Endodermal cell (in vitro differentiated cells): Measurements from ENCODE around the gene LSM6. TPM values are rescaled to one million over a fixed set of nuclear protein-coding genes. Genes with fewer than 3 reads are reported as not detected.

ENCODE experiments used
- DNase-seq: peaks from one replicate; pipeline ENCODE4 v3.0.0-alpha.2; 2017
- H3K27ac ChIP-seq: 2 replicates; pipeline ENCODE4 v1.5.1; 2013; ENCODE audit warnings: mild to moderate bottlenecking, low read depth, low read length, moderate library complexity
- H3K27me3 ChIP-seq: 2 replicates; pipeline ENCODE4 v1.6.1; 2013; ENCODE audit warnings: mild to moderate bottlenecking, low read length, moderate library complexity; ENCODE audit not compliant: insufficient read depth, control insufficient read depth, poor library complexity, severe bottlenecking
- H3K36me3 ChIP-seq: 2 replicates; pipeline ENCODE4 v1.7.0; 2013; ENCODE audit warnings: mild to moderate bottlenecking, low read length, moderate library complexity; ENCODE audit not compliant: control insufficient read depth, insufficient read depth
- H3K4me1 ChIP-seq: one replicate; pipeline ENCODE4 v1.7.0; 2013; ENCODE audit warnings: low read length; ENCODE audit not compliant: control insufficient read depth, insufficient read depth
- H3K4me3 ChIP-seq: 2 replicates; pipeline ENCODE4 v1.5.1; 2013; ENCODE audit warnings: mild to moderate bottlenecking, low read length, moderate library complexity
- H3K9ac ChIP-seq: 2 replicates; pipeline ENCODE4 v1.6.1; 2013; ENCODE audit warnings: mild to moderate bottlenecking, low read length, moderate library complexity; ENCODE audit not compliant: poor library complexity, severe bottlenecking; ENCODE audit errors: extremely low read depth
- H3K9me3 ChIP-seq: 2 replicates; pipeline ENCODE4 v1.6.1; 2013; ENCODE audit warnings: mild to moderate bottlenecking, low read length, moderate library complexity; ENCODE audit not compliant: control insufficient read depth
- H3K27ac Mint-ChIP-seq: 2 replicates; pipeline ENCODE4 v1.8.0; 2020; ENCODE audit warnings: mixed read lengths
- H3K27me3 Mint-ChIP-seq: 2 replicates; pipeline ENCODE4 v1.8.0; 2021; ENCODE audit warnings: mild to moderate bottlenecking, mixed read lengths; ENCODE audit not compliant: insufficient read depth
- H3K36me3 Mint-ChIP-seq: 2 replicates; pipeline ENCODE4 v1.8.0; 2020; ENCODE audit warnings: low read depth, mixed read lengths
- H3K4me1 Mint-ChIP-seq: 2 replicates; pipeline ENCODE4 v1.8.0; 2020; ENCODE audit warnings: mixed read lengths
- H3K4me3 Mint-ChIP-seq: 2 replicates; pipeline ENCODE4 v1.8.0; 2020; ENCODE audit warnings: mild to moderate bottlenecking, moderate library complexity, mixed read lengths
- H3K9me3 Mint-ChIP-seq: 2 replicates; pipeline ENCODE4 v1.8.0; 2020; ENCODE audit warnings: mild to moderate bottlenecking, mixed read lengths
- WGBS, 2 experiments: methylation state at CpG; one replicate each; pipeline versions ENCODE4 v1.1.5 to v1.1.7; 2013; ENCODE audit warnings: missing lambda C conversion rate in 2 of 2, mixed read lengths in 1 of 2; ENCODE audit not compliant: insufficient coverage in 1 of 2, insufficient read length in 1 of 2; 5-methylcytosine and 5-hydroxymethylcytosine counted together
- total RNA-seq, 2 donors: library from RNA; stranded (reverse); fragmentation: NEBNext Ultra II Directional in 1 of 2; extraction: Animal tissue kit (Norgen Biotek cat#: 25700) in 1 of 2; gene quantifications; 2 replicates in 1 of 2; 3 replicates in 1 of 2; pipeline ENCODE4 v1.2.1, GENCODE V29; 2021
- TF ChIP-seq, protein P1 (sequence below): fragments of 200-600 bp; sonication (generic); conservative IDR thresholded peaks from 2 replicates; pipeline ENCODE4 v1.5.0; 2021; ENCODE audit warnings: antibody characterized with exemption, mild to moderate bottlenecking

The LSM6 gene
- total RNA-seq, 2 donors from 2014 or later, result 59.6 to 83.8 TPM

- no peak overlapping the region for H3K4me3 Mint-ChIP-seq
- TF ChIP-seq, protein P1, sequence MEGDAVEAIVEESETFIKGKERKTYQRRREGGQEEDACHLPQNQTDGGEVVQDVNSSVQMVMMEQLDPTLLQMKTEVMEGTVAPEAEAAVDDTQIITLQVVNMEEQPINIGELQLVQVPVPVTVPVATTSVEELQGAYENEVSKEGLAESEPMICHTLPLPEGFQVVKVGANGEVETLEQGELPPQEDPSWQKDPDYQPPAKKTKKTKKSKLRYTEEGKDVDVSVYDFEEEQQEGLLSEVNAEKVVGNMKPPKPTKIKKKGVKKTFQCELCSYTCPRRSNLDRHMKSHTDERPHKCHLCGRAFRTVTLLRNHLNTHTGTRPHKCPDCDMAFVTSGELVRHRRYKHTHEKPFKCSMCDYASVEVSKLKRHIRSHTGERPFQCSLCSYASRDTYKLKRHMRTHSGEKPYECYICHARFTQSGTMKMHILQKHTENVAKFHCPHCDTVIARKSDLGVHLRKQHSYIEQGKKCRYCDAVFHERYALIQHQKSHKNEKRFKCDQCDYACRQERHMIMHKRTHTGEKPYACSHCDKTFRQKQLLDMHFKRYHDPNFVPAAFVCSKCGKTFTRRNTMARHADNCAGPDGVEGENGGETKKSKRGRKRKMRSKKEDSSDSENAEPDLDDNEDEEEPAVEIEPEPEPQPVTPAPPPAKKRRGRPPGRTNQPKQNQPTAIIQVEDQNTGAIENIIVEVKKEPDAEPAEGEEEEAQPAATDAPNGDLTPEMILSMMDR, result no peak
- no peaks in the 10 kb centered on the region for H3K27me3 ChIP-seq
- no peak overlapping the region for H3K9ac ChIP-seq
- 88 to 95% methylated on average over 1 to 2 of the region's 2 CpGs for WGBS, 2 experiments
- H3K4me3 ChIP-seq, result no peak overlapping the region
- H3K27me3 Mint-ChIP-seq, result peaks cover 2% of the 10 kb centered on the region
- H3K9me3 ChIP-seq, result no peaks in the 10 kb centered on the region
- H3K27ac Mint-ChIP-seq, result no peak overlapping the region
- no peak overlapping the region for H3K27ac ChIP-seq
- no peaks in the 10 kb centered on the region for H3K36me3 ChIP-seq
- H3K4me1 Mint-ChIP-seq, result no peaks in the 10 kb centered on the region
- no peaks in the 10 kb centered on the region for H3K9me3 Mint-ChIP-seq
- no peaks in the 10 kb centered on the region for H3K36me3 Mint-ChIP-seq
- H3K4me1 ChIP-seq, result peaks cover 3% of the 10 kb centered on the region
- DNase-seq, result no peak
Observed at GRCh38 chr4:146135941-146136340, 39.6 kb upstream of the LSM6 start.

DNA sequence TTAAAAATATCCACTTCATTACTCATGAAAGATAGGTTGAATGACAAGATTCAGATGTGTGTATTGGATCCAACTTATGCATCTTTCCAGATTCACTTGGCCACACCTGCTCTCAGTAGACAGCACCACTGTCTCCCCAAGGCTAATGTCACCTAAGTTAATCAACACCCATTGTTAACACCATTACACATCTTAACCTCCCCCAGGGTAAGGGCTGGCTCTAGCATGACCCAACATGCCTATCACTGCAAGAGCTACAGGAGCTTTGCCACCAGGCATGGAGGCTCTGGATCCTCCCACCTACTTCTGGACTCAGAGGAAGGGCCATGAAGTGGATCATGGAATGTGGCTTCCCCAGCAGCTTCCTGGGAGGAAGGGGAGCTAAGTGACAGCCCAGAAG is 32.8 kb upstream of the LSM6 start:
- Mint-ChIP-seq H3K27me3 (peaks cover 5% of the 10 kb centered on the region), H3K27ac (peak overlapping the region; percentile 64), H3K9me3 (no peaks in the 10 kb centered on the region), H3K36me3 (no peaks in the 10 kb centered on the region), H3K4me1 (peaks cover 17% of the 10 kb centered on the region), H3K4me3 (no peak overlapping the region)
- peaks cover 5% of the 10 kb centered on the region for H3K27me3 ChIP-seq
- peaks cover 12% of the 10 kb centered on the region for H3K4me1 ChIP-seq
- no peak overlapping the region for H3K27ac ChIP-seq
- H3K4me3 ChIP-seq, result no peak overlapping the region
- TF ChIP-seq, protein P1, result no peak
- H3K36me3 ChIP-seq, result no peaks in the 10 kb centered on the region
- H3K9me3 ChIP-seq, result no peaks in the 10 kb centered on the region
- H3K9ac ChIP-seq, result no peak overlapping the region
- peak; percentile 64 for DNase-seq

GRCh38 chr4:146143888-146144287 is 31.6 kb upstream of the LSM6 start:
- H3K27me3 Mint-ChIP-seq, result peaks cover 5% of the 10 kb centered on the region
- H3K4me3 Mint-ChIP-seq, result no peak overlapping the region
- TF ChIP-seq, protein P1, result no peak
- Histone ChIP-seq H3K36me3 (no peaks in the 10 kb centered on the region), H3K27ac (no peak overlapping the region), H3K9me3 (no peaks in the 10 kb centered on the region), H3K9ac (no peak overlapping the region), H3K4me3 (no peak overlapping the region), H3K4me1 (peaks cover 12% of the 10 kb centered on the region), H3K27me3 (peaks cover 5% of the 10 kb centered on the region)
- 95 to 100% methylated on average over 3 of the region's 3 CpGs for WGBS, 2 experiments
- no peaks in the 10 kb centered on the region for H3K9me3 Mint-ChIP-seq
- peaks cover 17% of the 10 kb centered on the region for H3K4me1 Mint-ChIP-seq
- H3K27ac Mint-ChIP-seq, result no peak overlapping the region
- H3K36me3 Mint-ChIP-seq, result no peaks in the 10 kb centered on the region
- no peak for DNase-seq
